CD1c-positive myeloid dendritic cell (primary cell): ENCODE results near the gene EID3.
"Not testable (repeated sequence)": the region's sequence is repeated elsewhere in the genome, so short reads cannot be mapped to it uniquely, and the experiment has no call there.

Source experiments
- DNase-seq: peaks from one replicate; pipeline ENCODE4 v3.0.0-alpha.2; 2016; ENCODE audit errors: extremely low spot score

The EID3 gene

DNA sequence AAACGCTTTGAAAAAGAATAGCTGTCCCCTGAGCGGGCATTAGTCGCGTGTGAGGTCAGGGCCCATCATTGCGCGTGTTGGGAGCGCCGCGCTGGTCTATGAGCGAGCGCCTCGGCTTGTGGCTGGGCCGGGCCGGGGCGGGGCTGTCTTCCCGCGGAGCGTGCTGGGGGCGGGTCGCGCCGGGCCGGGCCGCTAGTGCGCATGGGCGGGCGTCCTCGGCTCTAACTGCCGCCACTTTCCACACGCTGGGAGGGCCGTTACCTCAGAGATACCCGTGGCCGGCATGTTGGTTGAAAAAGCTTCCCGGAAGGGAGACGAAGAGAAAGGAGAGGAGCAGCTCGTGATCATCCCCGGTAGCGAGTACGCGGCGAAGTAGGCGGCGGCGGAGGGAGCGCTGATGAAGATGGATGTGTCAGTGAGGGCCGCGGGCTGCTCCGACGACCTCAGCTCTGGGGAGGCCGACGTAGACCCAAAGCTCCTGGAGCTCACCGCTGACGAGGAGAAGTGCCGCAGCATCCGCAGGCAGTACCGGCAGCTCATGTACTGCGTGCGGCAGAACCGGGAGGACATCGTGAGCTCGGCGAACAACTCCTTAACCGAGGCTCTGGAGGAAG lies at the start of gene EID3:
EID3 (plus strand) TSS at position 202 of the 614 bp plus-strand sequence; CDS start at position 398, 196 bp downstream.
- peak; percentile 92 for DNase-seq

DNA sequence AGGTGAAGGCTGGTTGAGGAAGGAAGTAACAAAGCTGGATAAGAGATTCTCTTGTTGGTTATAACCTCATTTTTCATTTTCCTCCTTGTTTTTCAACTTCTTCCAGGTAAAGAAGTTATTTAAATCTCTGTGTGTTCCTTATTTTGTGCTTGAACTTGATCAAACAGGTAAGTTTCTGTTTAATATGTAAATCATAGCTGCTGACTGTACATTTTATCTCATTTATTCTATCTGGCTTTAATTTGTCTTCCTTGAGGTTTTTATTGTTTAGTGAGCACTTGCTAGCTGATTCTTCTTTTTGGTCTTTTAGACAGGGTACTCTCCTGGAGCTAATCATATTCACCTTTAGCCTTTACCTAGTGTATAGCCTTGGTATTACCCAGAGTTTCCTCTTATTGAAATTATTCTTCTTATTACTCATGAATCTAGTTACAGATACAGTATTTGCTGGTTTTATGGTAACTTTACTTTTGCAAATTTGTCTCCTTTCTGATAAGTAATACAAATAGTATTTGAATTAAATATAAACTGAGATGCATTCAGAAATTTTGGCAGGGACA lies 45.5 kb upstream of the EID3 start:
- no peak for DNase-seq

DNA sequence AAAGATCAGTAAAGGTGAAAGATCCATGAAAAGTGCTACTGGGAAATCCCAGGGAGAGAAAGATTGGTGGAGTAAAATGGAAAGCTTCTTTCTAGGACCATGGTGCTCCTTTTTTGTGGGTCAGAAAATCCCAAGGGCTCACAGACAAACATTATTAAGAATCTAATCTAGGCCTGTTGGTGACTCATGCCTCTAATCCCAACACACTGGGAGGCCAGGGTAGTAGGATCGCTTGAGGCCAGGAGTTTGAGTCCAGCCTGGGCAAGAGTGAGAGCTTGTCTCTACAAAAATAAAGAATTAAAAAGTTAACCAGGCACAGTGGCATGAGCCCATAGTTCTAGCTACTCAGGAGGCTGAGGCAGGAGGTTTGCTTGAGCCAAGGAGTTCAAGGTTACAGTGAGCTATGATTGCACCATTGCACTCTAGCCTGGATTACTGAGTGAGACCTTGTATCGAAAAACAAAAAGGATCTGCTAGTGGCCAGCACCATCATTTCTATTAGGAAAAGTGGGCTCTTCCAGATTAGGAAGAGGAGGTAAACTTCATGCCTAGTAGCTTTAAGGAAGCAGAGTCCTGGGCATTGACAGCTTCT lies 45.0 kb upstream of the EID3 start:
- no peak for DNase-seq

DNA sequence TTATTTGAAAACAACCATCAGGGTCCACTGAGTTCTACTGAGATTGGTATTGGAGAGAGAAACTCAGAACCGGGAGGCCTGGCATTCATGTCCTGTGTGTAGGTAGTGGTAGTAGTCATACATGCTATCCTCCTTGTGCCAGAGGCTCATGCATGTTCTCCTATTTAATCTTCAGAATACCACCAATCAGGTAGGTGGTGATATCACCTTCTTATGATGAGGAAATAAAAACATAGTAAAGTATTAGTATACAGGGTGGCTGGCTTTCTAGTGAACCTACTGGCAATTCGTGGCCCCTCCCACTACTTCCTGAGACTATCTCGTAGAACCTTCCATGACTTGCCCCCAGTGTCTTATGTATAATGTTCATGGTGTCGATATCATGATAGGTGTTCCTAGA lies 40.5 kb upstream of the EID3 start:
- DNase-seq = no peak

DNA sequence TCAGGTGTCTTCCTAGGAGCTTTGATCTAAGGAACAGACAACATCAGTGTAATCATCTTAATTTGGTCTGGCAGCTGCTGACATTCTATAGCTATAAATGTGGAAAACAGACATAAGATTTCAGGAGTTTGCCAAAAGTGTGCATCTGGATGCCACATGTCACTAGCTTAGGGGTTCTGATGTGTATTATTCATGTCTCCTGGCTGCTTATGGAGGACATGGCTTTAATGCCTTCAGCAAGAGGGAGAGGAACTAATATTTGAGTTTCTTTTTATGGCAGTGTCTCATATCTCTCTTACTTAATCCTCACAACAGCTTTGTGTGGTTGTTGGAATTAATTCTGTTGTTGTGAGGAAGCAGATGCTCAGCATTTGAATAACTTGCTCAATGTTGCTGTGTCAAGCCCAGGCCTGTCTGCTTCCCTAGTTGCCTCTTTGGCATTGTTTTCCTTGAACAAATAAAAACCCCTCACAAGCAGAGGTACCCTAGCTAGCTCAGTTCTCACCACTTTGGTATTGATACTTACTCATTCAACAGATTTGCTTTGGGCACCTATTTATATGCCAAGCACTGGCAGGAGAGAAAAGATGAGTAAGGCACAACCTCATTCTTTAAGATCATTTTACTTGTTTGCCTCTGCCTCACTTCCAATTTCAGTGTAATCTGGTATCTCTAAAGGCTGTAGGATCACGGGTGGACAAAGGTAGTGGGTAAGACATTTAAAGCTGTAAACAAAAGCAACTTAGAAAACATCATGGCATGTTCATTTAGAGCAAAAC lies 39.8 kb upstream of the EID3 start:
- DNase-seq = no peak

DNA sequence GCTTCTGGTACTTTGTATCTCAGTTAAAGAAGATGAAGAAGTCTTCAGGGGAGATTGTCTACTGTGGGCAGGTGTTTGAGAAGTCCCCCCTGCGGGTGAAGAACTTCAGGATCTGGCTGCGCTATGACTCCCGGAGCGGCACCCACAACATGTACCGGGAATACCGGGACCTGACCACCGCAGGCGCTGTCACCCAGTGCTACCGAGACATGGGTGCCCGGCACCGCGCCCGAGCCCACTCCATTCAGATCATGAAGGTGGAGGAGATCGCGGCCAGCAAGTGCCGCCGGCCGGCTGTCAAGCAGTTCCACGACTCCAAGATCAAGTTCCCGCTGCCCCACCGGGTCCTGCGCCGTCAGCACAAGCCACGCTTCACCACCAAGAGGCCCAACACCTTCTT lies 38.1 kb upstream of the EID3 start:
- DNase-seq = not testable (repeated sequence)

DNA sequence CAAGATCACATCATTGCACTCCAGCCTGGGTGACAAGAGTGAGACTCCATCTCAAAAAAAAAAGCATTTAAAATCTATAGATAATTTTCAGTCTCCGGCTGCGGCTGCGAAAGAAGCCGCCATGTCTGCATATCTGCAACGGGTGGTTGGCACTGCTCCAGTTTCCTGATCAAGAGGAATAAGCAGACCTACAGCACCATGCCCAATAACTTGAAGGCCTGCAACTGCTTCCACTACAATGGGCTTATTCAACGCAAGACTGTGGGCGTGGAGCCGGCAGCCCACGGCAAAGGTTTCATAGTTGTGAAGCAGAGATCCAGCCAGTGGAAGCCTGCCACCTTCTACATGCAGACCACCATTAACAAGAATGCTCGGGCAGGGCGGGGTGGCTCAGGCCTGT lies 30.6 kb upstream of the EID3 start:
- no peak for DNase-seq

DNA sequence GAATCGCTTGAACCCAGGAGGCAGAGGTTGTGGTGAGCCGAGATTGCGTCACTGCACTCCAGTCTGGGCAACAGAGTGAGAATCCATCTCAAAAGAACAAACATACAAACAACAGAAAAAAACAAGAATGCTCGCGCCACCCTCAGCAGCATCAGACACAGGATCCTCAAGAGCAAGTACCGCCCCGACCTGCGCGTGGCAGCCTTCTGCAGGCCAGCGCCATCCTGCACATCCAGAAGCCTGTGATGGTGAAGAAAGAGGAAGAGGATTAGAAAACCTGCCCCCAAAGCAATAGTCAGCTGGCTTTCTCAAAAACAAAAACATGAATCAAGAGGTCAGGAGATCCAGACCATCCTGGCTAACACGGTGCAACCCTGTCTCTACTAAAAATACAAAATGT lies 30.0 kb upstream of the EID3 start:
- no peak for DNase-seq

DNA sequence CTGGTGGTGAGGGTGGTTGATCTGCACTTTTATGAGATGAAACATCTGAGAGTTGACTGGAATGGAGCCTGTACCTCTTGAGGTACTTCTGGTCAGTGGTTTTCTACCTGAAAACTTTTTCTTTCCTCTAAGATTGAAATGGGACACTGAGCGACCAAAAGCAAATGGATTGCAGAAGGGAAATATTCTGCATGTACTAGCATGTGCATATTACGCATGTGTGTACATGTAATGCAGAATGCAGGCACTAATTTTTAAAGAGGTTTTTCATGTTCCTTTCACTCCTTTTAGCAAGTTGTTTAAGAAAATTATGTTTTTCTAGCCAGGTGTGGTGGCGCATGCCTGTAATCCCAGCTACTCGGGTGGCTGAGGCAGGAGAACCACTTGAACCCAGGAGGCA lies 28.7 kb upstream of the EID3 start:
- DNase-seq = no peak

DNA sequence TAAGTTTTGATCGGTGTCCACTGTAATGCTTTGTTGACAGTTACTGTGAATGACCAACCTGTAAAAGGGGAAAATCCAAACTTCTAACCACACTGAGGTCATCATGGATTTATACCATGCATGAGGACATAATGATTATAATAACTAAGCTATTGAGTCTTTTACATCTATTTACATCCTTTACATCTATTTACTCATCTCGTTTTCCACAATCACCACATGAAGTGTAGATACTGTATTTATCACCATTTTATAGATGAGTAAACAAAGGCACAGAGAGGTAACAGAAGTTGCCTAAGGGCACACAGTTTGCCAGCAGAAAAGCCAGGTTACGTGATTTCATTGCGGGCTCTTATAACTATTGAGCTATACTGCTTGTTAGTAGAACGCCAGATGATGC lies 27.9 kb upstream of the EID3 start:
- DNase-seq = no peak

DNA sequence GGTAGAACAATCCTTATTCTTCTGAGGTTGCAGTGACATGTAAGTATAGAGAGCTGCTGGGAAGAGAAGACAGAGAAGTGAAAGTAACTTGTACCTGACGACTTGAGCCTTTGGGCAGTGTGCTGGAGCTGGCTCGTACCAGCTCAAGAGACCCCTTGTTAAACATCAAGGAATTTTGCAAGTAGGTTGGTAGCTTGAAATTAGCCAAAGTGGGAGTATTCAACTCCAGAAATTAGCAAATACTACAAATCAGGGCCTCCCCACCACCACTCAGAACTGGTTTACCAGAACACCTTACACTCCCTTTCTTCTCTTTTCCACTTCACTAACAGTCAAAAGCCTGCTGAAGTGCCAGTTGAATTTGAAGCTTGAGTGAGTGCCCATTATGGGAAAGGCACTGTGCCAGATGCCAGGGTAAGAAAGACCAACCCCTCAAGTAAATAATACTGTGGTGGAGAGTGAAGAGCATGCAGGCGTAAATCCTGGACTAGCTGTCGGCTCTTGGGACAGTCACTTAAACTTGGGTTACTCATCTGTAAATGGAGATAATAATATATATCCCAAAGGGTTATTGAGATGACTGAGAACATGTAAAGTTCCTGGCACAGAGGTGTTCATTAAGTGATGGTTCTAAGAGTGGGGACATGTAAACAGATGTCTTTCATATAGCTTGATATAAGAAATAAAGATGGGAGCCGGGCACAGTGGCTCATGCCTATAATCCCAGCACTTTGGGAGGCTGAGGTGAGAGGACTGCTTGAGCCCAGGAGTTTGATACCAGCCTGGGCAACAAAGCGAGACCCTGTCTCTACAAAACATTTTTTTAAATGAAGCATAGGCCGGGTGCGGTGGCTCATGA lies 27.0 kb upstream of the EID3 start:
- no peak for DNase-seq

DNA sequence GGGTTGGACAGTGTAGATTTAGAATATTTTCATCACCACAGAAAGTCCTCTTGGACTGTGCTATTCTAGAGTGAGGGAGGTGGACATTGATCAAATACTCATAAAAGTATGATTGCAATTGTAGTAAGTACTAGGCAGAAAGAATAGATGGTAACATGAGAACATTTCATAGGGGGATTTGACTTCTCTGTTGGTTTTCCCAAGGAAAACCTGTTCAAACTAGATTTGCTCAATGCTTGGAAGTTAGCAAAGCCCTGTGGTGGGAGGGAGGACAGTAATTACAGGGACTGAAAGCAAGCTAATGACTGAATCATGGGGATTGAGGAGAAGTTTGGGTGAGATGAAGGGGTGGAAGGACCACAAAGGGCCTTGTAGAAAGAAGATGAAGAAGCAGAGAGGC lies 24.4 kb upstream of the EID3 start:
- DNase-seq = no peak

DNA sequence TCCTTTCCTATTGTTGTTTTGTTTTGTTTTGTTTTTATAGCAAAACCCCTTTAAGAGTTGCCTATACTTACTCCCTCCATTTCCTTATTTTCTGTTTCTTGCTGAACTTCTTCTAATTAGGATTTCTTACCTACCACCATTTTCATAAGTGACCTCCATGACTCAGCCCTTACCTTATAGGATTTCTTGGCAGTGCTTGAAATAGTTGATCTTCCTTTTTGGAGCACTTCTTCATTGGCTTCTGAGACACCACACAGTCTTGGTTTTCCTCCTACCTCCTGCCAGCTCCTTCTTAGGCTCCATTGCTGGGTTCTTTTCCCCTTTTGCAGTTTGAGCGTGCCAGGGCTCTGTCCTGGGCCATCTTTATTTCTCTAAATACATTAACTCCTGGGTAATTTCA lies 23.4 kb upstream of the EID3 start:
- DNase-seq = peak; percentile 47

DNA sequence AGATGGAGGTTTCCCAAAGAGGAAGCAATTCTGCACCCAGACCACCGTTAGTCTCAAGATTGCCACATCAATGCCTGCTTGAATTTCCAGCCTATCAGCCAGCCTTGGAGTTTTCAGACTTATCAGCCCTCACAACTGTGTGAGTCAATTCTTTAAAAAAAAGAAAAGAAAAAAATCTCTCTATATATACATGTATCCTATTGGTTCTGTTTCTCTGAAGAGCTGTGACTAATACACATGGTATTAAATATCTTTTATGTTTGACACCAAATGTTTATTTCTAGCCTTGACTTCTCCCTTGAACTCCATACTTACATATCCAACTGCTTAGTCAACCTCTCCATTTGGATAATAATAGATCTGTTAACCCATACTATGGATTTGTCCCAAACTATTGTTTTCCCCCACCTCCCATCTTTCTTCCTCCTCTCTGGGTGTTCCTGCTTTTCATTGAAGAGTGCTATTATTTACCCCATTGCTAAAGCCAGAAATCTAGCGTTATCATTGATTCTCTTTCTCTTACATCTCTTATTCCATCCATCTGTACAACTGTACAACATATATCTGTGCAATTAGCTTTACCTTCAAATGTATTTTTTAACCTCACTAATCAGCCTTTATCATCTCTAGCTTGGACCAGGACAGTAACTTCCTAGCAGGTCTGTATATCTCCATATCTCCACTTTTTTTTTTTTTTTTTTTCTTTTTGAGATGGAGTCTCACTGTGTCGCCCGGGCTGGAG lies 22.7 kb upstream of the EID3 start:
- DNase-seq = no peak

DNA sequence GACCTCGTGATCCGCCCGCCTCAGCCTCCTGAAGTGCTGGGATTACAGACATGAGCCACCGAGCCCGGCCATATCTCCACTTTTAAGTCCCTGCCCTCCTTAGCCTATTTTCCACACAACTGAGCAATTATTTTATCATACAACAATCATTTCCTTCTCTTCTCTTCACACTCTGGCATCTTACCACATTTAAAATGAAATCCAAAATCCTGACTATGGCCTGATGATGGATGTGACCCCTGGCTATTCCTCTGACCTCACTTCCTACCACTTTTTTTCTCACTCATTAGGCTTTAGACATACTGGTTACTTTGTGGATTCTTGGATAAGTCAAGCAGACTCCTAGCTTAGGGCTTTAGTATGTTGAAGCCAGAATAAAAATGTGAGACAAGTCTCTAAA lies 21.9 kb upstream of the EID3 start:
- no peak for DNase-seq

DNA sequence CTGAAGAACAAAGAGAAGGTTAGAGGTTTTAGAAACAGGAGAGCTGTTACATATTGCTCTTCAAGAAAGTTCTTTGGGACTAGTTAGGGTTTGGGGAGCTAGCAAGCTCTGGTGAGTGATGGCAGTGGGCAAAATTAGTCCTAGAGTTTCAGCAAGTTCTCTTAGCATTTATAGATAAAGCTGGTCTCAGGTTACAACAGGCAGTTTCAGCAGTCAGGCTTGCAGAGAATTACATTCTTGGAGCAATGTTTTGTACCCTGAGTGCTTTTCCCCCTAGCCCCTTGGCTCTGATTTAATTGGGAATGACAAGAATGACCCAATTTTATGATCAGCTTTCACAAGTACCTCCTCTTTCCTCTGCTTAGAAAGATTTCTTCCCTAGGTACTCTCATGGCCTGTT lies 21.4 kb upstream of the EID3 start:
- DNase-seq = no peak

DNA sequence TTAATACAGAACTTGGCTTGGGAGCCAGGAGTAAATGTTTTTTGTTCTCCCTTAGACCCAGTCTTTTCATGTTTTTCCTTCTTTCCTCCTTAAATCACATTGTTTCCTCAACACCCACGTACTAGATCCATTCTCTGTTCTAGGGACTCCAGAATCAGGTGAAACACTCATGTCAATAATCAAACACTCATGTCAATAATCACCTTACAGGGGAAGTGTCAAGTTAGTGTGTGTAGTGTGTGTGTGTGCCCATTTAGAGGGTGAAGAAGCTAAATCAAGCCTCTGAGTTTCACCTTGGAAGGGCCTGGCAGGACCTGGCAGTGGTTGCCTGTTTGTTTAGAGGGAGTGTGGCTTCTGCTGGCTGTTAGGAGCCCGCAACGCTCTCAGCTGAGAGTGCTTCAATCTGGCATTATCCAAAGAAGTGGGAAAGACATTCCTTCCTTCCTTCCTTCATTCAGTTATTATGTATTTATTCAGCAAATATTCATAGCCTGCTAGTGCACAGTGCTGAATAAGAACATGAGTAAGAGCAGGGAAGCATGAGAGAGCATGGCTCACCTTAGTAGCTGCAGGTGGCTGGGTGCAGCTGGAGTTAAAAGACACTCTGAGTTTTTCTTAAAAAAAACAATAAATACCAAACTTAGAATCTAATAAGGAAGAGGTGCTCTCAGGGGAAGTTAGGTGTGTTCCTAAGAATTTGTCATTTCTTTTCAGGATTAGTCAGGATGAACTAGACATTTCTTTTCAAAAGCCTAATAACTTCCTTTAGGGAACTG lies 17.6 kb upstream of the EID3 start:
- DNase-seq = no peak

DNA sequence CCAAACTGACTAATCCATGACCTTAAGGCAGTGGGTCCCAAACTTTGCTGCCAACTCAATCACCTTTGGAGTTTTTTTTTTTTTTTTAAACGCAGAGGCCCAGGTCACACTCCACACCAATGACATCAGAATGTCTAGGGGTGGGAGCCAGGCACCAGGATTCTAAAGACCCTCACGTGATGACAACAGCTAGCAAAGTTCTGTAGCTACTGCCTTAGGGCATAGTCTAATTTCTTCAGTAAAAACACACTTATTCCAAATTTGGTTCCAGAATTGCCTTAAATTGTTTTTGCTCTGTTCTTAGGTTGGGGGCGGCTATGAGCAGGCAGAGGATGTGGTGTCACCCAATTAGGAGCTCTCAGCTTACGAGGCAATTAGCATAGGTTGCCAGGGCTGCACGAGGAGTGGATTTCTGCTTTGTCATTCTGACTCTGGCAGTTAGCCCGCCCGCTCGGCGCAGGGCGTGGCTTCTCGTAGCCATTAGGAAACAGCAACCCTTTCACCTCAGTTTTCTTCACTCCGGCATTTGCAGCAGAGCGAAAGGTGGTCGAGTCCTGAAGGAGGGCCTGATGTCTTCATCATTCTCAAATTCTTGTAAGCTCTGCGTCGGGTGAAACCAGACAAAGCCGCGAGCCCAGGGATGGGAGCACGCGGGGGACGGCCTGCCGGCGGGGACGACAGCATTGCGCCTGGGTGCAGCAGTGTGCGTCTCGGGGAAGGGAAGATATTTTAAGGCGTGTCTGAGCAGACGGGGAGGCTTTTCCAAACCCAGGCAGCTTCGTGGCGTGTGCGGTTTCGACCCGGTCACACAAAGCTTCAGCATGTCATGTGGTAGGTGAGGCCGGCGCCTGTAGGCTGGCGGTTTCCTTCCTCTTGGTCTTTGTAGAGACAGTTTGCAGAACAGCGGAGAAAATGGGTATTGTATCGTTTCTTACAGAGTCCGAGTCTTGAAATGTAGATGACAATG lies 16.7 kb upstream of the EID3 start:
- DNase-seq = peak; percentile 98

DNA sequence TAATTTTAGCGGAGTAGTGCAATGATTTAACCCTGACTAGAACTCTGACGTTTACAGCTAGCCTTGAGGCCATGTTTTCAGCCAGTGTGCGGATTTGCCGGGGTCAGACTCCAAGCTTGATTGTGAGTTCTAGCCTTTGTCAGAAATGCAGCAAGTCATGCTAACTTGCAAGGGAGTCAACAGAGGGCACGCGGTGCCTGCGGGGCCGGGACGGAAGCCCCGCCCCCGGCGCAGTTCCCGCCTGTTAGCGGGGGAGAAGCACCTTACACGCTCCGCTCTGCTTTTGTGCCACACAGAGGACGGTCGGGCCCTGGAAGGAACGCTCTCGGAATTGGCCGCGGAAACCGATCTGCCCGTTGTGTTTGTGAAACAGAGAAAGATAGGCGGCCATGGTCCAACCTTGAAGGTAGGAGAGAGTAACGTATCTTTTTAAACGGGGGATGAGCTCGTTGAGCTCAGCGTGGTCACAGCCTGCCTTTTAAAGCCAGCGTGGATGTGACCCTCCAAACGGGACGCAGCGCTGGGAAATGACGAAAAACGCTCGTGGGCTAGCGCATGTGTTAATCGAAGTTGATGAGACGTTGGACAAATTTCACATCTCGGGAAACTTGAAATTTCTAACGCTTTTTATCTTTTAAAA lies 14.8 kb upstream of the EID3 start:
- peak; percentile 94 for DNase-seq
